Skeletal muscle satellite cell (primary cell): Measurements from ENCODE around the gene PVALEF.

Experiments used
- H3K27me3 ChIP-seq: 2 replicates; pipeline ENCODE4 v1.7.0; 2013; ENCODE audit warnings: low read length; ENCODE audit not compliant: control insufficient read depth, insufficient read depth
- H3K36me3 ChIP-seq: 2 replicates; pipeline ENCODE4 v1.7.0; 2013; ENCODE audit warnings: mild to moderate bottlenecking, control low read depth, low read length; ENCODE audit not compliant: insufficient read depth
- H3K4me1 ChIP-seq: 2 replicates; pipeline ENCODE4 v1.7.0; 2013; ENCODE audit warnings: low read length; ENCODE audit not compliant: control insufficient read depth, insufficient read depth
- H3K4me2 ChIP-seq: 2 replicates; pipeline ENCODE4 v1.7.0; 2013; ENCODE audit warnings: mild to moderate bottlenecking, low read length
- H3K4me3 ChIP-seq: 2 replicates; pipeline ENCODE4 v1.7.0; 2013; ENCODE audit warnings: low read length
- H3K9ac ChIP-seq: 2 replicates; pipeline ENCODE4 v1.7.0; 2013; ENCODE audit warnings: mild to moderate bottlenecking, low read depth, low read length, moderate library complexity
- H3K9me3 ChIP-seq: replicated peaks from 2 replicates; pipeline ENCODE4 v1.7.0; 2013; ENCODE audit warnings: mild to moderate bottlenecking, control low read depth, low read length

Gene PVALEF

DNA sequence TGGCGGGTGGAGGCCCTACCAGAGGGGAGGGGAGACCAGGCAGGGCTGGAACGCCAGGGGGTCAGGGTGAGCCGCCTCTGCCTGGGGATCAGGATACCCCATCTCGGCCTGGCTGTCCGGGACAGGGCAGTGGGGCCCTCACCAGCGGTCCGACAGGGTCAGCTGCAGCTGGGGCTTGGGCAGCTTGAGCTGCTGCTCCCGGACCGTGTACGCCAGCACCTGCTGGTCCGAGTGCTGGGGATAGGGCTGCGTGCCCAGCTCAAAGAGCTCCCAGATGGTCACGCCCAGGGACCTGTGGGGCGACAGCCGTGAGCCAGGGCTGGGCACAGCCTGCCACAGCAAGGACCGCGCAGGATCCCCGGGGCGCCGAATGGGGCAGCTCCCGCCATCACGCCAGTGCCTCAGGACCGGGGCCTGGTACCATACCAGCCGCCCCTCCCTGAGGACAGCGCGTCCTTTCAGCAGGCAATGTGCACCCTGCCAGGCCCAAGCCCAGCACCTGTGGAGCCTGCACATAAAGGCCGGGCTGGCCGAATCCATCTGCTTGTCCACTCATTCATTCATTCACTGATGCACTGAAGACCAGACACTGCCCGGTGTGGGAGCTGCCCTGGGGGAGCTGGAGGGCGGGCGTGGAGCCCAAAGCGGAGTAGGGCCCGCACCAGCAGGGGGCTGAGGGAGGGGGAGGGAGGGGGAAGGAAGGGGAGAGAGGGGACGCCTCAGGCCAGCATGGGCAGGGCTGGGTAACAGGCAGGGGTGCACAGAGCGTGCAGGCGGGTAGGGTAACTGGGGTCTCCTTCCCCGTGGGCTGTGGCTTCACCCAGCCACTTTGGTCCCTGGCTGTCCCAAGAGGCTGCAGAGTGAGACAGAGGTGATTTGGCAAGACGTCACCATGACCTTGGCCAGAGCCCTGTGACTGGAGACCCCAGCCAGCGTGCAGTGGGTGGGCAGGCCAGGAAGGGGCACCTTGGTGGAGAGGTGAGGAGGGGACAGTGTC is 42.0 kb upstream of the PVALEF start:
- H3K27me3 ChIP-seq = no peaks in the 10 kb centered on the region
- no peak overlapping the region for H3K4me2 ChIP-seq
- H3K9ac ChIP-seq = no peak overlapping the region
- H3K36me3 ChIP-seq = no peaks in the 10 kb centered on the region
- H3K4me3 ChIP-seq = no peak overlapping the region
- H3K9me3 ChIP-seq = no peaks in the 10 kb centered on the region
- H3K4me1 ChIP-seq = peaks cover 11% of the 10 kb centered on the region

DNA sequence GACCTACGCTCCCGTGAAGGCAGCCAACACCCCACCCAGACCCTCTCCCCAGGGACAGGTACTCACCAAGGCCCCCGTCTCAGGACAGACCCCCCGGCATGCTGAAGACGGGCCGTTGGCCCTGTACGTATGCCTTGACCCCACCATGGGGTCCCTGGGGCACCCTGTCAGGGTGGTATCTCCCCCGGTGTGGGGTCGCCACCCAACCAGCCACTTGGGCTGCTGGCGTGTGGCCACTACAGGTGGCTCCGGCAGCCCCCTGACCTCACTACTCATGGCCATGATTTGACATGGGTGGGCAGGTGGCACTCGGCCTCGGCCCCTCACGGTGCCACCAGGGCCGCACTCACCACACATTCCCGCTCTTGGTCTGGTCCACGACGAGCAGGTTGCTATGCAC is 40.9 kb upstream of the PVALEF start:
- Histone ChIP-seq H3K4me1 (peaks cover 11% of the 10 kb centered on the region), H3K36me3 (no peaks in the 10 kb centered on the region), H3K9ac (no peak overlapping the region), H3K27me3 (no peaks in the 10 kb centered on the region), H3K4me3 (no peak overlapping the region), H3K9me3 (no peaks in the 10 kb centered on the region), H3K4me2 (no peak overlapping the region)

DNA sequence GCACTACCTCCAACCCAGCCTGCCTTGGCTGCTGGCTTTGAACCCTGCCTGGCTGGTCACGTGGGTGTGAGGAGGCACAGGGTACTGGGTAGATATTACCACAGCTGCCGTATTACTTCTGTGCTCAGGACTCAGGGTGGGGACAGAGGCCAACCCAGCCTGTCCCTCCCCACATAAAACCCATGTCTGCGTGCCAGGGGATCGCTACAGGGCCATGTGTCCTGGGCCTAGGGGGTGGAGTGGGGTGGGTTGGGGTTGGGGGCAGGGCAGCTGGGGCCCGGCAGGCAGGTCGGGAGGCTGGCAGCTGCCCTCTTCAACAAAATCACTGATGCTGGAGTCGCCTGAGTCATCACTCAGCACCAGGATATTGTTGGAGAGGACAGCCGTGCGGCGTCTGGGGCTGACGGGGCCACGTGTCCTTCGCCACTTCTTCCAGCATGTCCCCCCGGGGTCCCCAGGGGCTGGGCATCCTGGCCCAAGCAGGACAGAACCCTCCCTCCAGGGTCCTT is 39.7 kb upstream of the PVALEF start:
- Histone ChIP-seq H3K36me3 (no peaks in the 10 kb centered on the region), H3K4me1 (peaks cover 11% of the 10 kb centered on the region)

DNA sequence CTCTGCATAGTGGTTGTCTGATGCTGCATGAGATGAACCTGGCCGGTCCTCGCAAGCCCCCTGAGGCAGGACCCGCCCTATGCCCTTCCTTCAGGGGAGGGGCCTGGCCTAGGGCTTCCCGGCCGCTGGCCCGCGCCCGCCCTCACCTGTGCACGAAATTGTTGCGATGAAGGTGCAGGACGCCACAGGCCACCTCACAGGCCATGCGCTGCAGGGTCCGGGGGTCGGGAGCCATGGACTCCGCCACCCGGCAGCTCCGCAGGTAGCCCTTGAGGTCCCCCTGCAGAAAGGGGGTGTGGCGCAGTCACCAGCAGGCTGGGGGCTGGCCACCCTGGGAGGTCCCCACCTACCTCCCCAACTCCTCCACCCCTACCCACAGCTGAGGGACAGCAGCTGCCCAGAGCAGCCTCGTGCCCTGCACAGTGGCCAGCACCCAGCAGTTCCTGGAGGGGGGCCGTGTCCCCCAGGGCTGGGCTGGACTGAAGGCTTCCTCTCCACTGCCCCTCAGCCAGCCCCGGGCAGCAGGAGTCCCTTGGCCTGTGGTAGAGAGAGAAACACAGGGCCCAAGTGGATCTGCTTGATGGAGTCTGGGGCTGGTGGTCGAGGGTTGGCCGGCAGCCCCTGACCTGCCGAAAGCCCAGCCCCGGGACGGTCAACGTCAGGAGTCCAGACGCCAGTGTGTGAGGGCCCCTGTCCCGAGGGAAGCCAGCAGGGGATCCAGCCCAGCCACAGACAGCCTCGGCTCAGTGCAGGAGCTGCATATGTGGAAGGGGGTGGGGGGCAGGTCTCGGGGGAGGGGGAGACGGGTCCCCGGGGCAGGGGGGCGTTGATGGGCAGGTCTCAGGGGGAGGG is 38.8 kb upstream of the PVALEF start:
- H3K27me3 ChIP-seq = no peaks in the 10 kb centered on the region
- H3K9ac ChIP-seq = no peak overlapping the region
- H3K4me3 ChIP-seq = peak overlapping the region; percentile 15

More for the DNA sequence above, 39.7 kb upstream of the PVALEF start:
- H3K4me3 ChIP-seq = peak overlapping the region; percentile 15
- H3K4me2 ChIP-seq = peak overlapping the region; percentile 28
- no peaks in the 10 kb centered on the region for H3K9me3 ChIP-seq
- no peaks in the 10 kb centered on the region for H3K27me3 ChIP-seq
- no peak overlapping the region for H3K9ac ChIP-seq

DNA sequence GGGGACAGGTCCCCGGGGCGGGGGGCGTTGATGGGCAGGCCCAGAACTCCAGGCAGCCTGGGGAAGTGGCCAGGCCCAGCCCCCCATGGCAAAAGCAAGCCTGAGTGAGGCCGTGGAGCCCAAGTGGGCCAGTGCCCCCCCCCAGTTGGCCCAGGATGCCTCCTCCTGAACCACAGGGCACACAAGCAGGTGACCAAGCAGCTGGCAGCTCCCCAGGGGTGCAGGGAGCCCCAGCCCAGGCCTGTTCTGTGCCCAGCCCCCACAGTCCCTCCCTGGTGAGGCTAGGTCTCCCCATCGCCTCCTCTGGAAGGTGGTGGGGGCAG is 38.2 kb upstream of the PVALEF start:
- no peaks in the 10 kb centered on the region for H3K36me3 ChIP-seq
- no peak overlapping the region for H3K4me3 ChIP-seq
- H3K9ac ChIP-seq = no peak overlapping the region
- peaks cover 11% of the 10 kb centered on the region for H3K4me1 ChIP-seq
- no peaks in the 10 kb centered on the region for H3K27me3 ChIP-seq
- no peak overlapping the region for H3K4me2 ChIP-seq
- H3K9me3 ChIP-seq = no peaks in the 10 kb centered on the region

More for the DNA sequence above, 38.8 kb upstream of the PVALEF start:
- Histone ChIP-seq H3K4me2 (peak overlapping the region; percentile 28), H3K36me3 (no peaks in the 10 kb centered on the region), H3K9me3 (no peaks in the 10 kb centered on the region), H3K4me1 (peaks cover 11% of the 10 kb centered on the region)

DNA sequence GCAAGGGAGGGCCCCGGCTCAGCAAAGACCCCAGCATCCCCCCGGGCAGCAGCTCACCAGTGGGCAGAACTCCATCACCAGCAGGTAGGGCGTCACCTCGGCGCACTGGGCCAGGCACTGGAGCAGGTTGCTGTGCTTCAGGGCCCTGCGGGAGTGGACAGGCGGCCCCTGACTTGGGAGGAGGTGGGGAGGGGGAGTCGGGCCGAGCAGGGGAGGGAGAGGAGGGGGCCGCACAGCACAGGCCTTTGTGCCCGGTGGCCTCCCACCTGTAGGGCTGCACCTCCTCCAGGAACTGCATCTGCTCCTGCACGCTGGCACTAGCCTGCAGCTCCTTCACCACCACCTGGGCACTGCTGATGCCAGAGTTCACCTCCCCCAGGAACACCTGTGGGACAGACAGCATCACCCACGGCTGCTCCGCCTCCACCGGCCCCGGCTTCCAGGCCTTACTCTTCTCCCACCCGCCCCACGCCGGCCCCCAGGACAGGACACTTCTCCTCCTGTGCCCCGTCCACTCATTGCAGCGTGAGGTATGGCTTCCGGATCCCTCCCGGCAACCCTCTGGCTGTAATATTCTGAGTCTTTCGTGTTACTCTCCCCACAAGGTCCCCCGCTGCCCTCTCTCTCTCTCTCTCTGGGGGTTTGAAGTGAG is 37.7 kb upstream of the PVALEF start:
- Histone ChIP-seq H3K36me3 (no peaks in the 10 kb centered on the region), H3K4me3 (no peak overlapping the region), H3K4me1 (peaks cover 11% of the 10 kb centered on the region), H3K4me2 (no peak overlapping the region), H3K9me3 (no peaks in the 10 kb centered on the region), H3K9ac (no peak overlapping the region), H3K27me3 (no peaks in the 10 kb centered on the region)

DNA sequence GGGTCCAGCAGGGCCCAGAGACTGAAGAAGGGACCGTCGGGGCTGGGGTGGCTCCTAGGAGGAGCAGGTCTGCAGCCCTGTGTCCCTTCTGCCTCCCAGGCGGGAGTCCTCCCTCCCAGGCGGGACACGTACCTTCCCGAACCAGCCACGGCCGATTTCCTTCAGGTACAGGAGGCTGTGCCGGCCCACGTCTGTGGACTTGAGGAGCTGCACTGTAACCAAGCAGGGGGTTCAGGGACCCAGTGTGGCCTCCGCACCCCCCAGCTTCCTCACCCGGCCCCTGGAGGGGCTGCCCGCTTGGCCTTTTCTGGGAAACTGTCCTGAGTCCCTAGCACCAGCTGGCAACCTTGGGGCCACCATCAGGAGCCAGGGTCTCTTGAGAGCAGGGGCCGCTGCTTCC is 37.0 kb upstream of the PVALEF start:
- Histone ChIP-seq H3K4me1 (peaks cover 11% of the 10 kb centered on the region), H3K9me3 (no peaks in the 10 kb centered on the region), H3K4me2 (no peak overlapping the region), H3K4me3 (no peak overlapping the region), H3K9ac (no peak overlapping the region), H3K36me3 (no peaks in the 10 kb centered on the region), H3K27me3 (no peaks in the 10 kb centered on the region)

DNA sequence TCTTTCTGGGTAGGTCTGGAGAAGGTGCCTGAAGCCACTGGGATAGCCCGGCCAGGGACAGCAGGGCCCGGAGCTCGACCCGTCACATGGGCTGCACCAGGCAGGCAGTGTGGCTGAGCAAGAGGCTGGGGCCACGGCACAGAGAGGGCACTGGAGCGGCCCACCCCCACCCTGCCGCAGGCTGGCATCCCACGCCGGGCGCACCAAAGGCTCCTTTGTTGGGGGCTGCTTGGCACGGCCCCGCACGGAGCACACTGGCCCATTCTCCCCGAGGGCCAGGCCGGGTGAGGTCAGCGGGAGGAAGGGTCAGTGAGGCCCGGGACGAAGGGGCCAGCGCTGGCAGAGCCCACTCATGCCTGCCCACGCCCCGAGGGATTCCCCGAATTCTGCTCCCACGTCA is 36.5 kb upstream of the PVALEF start:
- no peak overlapping the region for H3K4me3 ChIP-seq
- no peaks in the 10 kb centered on the region for H3K27me3 ChIP-seq
- no peak overlapping the region for H3K9ac ChIP-seq
- H3K4me1 ChIP-seq = peaks cover 11% of the 10 kb centered on the region
- H3K9me3 ChIP-seq = no peaks in the 10 kb centered on the region
- no peaks in the 10 kb centered on the region for H3K36me3 ChIP-seq
- H3K4me2 ChIP-seq = no peak overlapping the region

DNA sequence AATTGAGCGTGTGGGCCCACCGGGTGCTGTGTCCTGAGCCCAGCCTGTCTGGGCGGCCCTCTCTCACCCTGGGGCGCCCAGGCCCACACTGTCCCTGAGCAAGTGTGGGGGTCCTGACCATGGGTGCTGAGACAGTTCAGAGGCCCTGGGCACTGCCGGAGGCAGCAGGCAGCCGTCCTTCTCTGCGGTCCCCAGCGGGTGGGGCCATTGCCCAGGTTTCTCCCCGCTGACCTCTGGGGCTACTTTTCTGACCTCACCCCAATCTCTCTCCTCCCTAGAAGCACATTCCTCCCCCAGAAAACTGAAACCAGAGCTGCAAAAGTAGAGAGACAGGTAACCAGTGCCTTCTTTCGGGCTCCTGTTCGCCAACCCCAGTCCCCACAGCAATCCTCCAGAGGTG is 36.0 kb upstream of the PVALEF start:
- H3K4me1 ChIP-seq = peaks cover 11% of the 10 kb centered on the region
- H3K4me3 ChIP-seq = no peak overlapping the region

DNA sequence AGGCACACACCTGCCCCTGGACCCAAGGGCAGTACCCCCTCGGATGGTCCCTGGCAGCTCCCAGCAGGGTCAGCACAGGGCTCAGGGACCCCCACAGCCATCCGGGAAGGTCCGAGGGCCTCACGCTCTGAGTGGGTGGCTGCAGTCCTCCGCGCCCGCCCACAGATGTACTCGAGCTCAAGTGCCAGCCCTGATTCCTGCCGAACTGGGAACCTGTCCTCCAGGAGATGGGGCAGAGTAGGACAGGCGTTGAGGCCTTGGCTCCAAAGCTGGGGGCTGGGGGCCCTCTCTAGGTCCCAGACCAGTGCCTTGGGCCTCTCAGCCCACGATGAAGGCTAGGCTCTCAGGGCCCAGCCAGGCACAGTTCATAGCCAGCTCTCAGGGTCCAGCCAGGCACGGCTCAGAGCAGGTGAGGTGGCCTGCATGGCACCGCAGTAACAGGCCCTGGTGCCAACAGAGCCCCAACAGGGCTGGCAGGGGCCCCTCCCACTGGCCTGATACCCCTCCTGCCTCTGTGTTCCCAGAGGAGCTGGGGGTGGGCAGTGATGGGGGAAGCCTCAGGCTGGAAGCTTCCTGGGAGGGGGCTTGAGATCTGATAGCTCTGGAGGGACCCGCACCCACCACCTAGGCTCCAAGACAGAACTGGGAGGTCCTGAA is 35.5 kb upstream of the PVALEF start:
- Histone ChIP-seq H3K4me1 (peaks cover 11% of the 10 kb centered on the region), H3K9ac (no peak overlapping the region)

More for the DNA sequence above, 36.0 kb upstream of the PVALEF start:
- Histone ChIP-seq H3K9me3 (no peaks in the 10 kb centered on the region), H3K4me2 (no peak overlapping the region), H3K36me3 (no peaks in the 10 kb centered on the region), H3K9ac (no peak overlapping the region), H3K27me3 (no peaks in the 10 kb centered on the region)

More for the DNA sequence above, 35.5 kb upstream of the PVALEF start:
- H3K4me2 ChIP-seq = no peak overlapping the region
- H3K27me3 ChIP-seq = no peaks in the 10 kb centered on the region
- H3K36me3 ChIP-seq = no peaks in the 10 kb centered on the region
- H3K4me3 ChIP-seq = no peak overlapping the region
- H3K9me3 ChIP-seq = no peaks in the 10 kb centered on the region
